Stimulated activated effector memory CD8-positive, alpha-beta T cell treated with anti-CD3 and anti-CD28 coated beads, Interleukin-12 subunit alpha, Interleukin-12 subunit beta, amount 100 ng/mL, for 72 hours (primary cell): Measurements from ENCODE around the gene VPREB3.
A peak's percentile ranks its signal among the peaks of the same experiment; 100 is the strongest.

Experiments
- ATAC-seq: fragments of 150-1000 bp; cut with Tn5 transposase; 2 replicates; pipeline ENCODE4 v1.10.0; 2021
- DNase-seq, 2 donors: peaks; one replicate each; pipeline ENCODE4 v3.0.0; 2021 to 2022; ENCODE audit warnings: low spot score in 2 of 2
- H3K27ac Mint-ChIP-seq: one replicate; pipeline ENCODE4 v1.8.0; 2022; ENCODE audit warnings: mild to moderate bottlenecking, mixed read lengths
- H3K36me3 Mint-ChIP-seq: one replicate; pipeline ENCODE4 v1.8.0; 2022; ENCODE audit warnings: mild to moderate bottlenecking, mixed read lengths
- H3K4me1 Mint-ChIP-seq: one replicate; pipeline ENCODE4 v1.8.0; 2022; ENCODE audit warnings: mixed read lengths
- H3K4me3 Mint-ChIP-seq: one replicate; pipeline ENCODE4 v1.8.0; 2022; ENCODE audit warnings: mild to moderate bottlenecking, mixed read lengths
- H3K9me3 Mint-ChIP-seq: one replicate; pipeline ENCODE4 v1.8.0; 2022; ENCODE audit warnings: mixed read lengths

Gene VPREB3

GRCh38 chr22:23760056-23760455 lies 5.8 kb upstream of the VPREB3 start:
- peaks cover 23% of the 10 kb centered on the region for H3K4me1 Mint-ChIP-seq
- H3K36me3 Mint-ChIP-seq = no peaks in the 10 kb centered on the region
- H3K27ac Mint-ChIP-seq = no peak overlapping the region
- H3K9me3 Mint-ChIP-seq = no peaks in the 10 kb centered on the region
- ATAC-seq = no peak
- no peak for DNase-seq
- no peak overlapping the region for H3K4me3 Mint-ChIP-seq

- peaks cover 18% of the 10 kb centered on the region for H3K4me1 Mint-ChIP-seq
- H3K9me3 Mint-ChIP-seq = no peaks in the 10 kb centered on the region
- no peak overlapping the region for H3K27ac Mint-ChIP-seq
- H3K36me3 Mint-ChIP-seq = no peaks in the 10 kb centered on the region
- ATAC-seq (no peak), DNase-seq (no peak)
- no peak overlapping the region for H3K4me3 Mint-ChIP-seq
Observed at GRCh38 chr22:23759566-23759965, 5.3 kb upstream of the VPREB3 start.

GRCh38 chr22:23756891-23757290 lies 2.7 kb upstream of the VPREB3 start:
- no peak for ATAC-seq
- Mint-ChIP-seq H3K9me3 (no peaks in the 10 kb centered on the region), H3K36me3 (no peaks in the 10 kb centered on the region), H3K4me3 (no peak overlapping the region), H3K4me1 (peaks cover 4% of the 10 kb centered on the region), H3K27ac (no peak overlapping the region)
- DNase-seq = no peak

- no peaks in the 10 kb centered on the region for H3K9me3 Mint-ChIP-seq
- ATAC-seq (no peak), DNase-seq (no peak)
- no peak overlapping the region for H3K27ac Mint-ChIP-seq
- H3K4me1 Mint-ChIP-seq = peaks cover 5% of the 10 kb centered on the region
- H3K36me3 Mint-ChIP-seq = no peaks in the 10 kb centered on the region
- no peak overlapping the region for H3K4me3 Mint-ChIP-seq
Observed at GRCh38 chr22:23755711-23756110, 1.5 kb upstream of the VPREB3 start.

GRCh38 chr22:23754980-23755636 lies 883 bp upstream of the VPREB3 start:
- Mint-ChIP-seq H3K4me3 (no peak overlapping the region), H3K4me1 (peaks cover 11% of the 10 kb centered on the region), H3K9me3 (no peaks in the 10 kb centered on the region), H3K36me3 (no peaks in the 10 kb centered on the region), H3K27ac (no peak overlapping the region)
- ATAC-seq = no peak
- DNase-seq = no peak

GRCh38 chr22:23753385-23753784 lies 840 bp downstream of the VPREB3 start:
- DNase-seq (no peak), ATAC-seq (no peak)
- H3K9me3 Mint-ChIP-seq = no peaks in the 10 kb centered on the region
- H3K4me1 Mint-ChIP-seq = peaks cover 18% of the 10 kb centered on the region
- H3K4me3 Mint-ChIP-seq = no peak overlapping the region
- no peaks in the 10 kb centered on the region for H3K36me3 Mint-ChIP-seq
- no peak overlapping the region for H3K27ac Mint-ChIP-seq

- Mint-ChIP-seq H3K4me3 (peak overlapping the region; percentile 84), H3K36me3 (peaks cover 3% of the 10 kb centered on the region), H3K4me1 (peaks cover 18% of the 10 kb centered on the region), H3K9me3 (no peaks in the 10 kb centered on the region), H3K27ac (no peak overlapping the region)
- ATAC-seq = no peak
- no peak for DNase-seq
Observed at GRCh38 chr22:23752750-23753149, 1.5 kb downstream of the VPREB3 start.

- peak overlapping the region; percentile 88 for H3K27ac Mint-ChIP-seq
- H3K4me3 Mint-ChIP-seq = peak overlapping the region; percentile 84
- no peaks in the 10 kb centered on the region for H3K9me3 Mint-ChIP-seq
- no peak for DNase-seq
- peaks cover 4% of the 10 kb centered on the region for H3K36me3 Mint-ChIP-seq
- no peak for ATAC-seq
- H3K4me1 Mint-ChIP-seq = peaks cover 18% of the 10 kb centered on the region
Observed at GRCh38 chr22:23752090-23752691, 2.0 kb downstream of the VPREB3 start.

- Mint-ChIP-seq H3K9me3 (no peaks in the 10 kb centered on the region), H3K27ac (peak overlapping the region; percentile 88), H3K4me1 (peaks cover 18% of the 10 kb centered on the region), H3K36me3 (peaks cover 4% of the 10 kb centered on the region), H3K4me3 (peak overlapping the region; percentile 84)
- ATAC-seq (no peak), DNase-seq (no peak)
Observed at GRCh38 chr22:23751441-23751996, 2.7 kb downstream of the VPREB3 start.

- Mint-ChIP-seq H3K4me3 (peak within 1 kb of the TSS; percentile 84), H3K36me3 (peaks cover 4% of the 10 kb centered on the region), H3K4me1 (peaks cover 18% of the 10 kb centered on the region), H3K9me3 (no peaks in the 10 kb centered on the region), H3K27ac (peak within 1 kb of the TSS; percentile 88)
- DNase-seq (peak; percentile 79 to 90), ATAC-seq (peak; percentile 99)
Observed at GRCh38 chr22:23750714-23751440, 3.3 kb downstream of the VPREB3 start, which contains the start of gene ZNF70. Gene ZNF70, minus strand, starts transcription at chr22:23751112. Its CDS starts 5,972 bp downstream, at chr22:23745140.

GRCh38 chr22:23750367-23750713 lies 3.9 kb downstream of the VPREB3 start:
- H3K9me3 Mint-ChIP-seq = no peaks in the 10 kb centered on the region
- peak overlapping the region; percentile 84 for H3K4me3 Mint-ChIP-seq
- ATAC-seq = no peak
- peaks cover 18% of the 10 kb centered on the region for H3K4me1 Mint-ChIP-seq
- no peak for DNase-seq
- peak overlapping the region; percentile 88 for H3K27ac Mint-ChIP-seq
- peaks cover 4% of the 10 kb centered on the region for H3K36me3 Mint-ChIP-seq

- Mint-ChIP-seq H3K36me3 (peaks cover 7% of the 10 kb centered on the region), H3K4me1 (peaks cover 18% of the 10 kb centered on the region), H3K4me3 (peak overlapping the region; percentile 84), H3K27ac (no peak overlapping the region), H3K9me3 (no peaks in the 10 kb centered on the region)
- ATAC-seq (no peak), DNase-seq (no peak)
Observed at GRCh38 chr22:23749841-23750301, 4.4 kb downstream of the VPREB3 start.

GRCh38 chr22:23745791-23746190 lies 8.4 kb downstream of the VPREB3 start:
- ATAC-seq (no peak), DNase-seq (no peak)
- Mint-ChIP-seq H3K4me3 (no peak overlapping the region), H3K4me1 (peaks cover 14% of the 10 kb centered on the region), H3K9me3 (peaks cover 4% of the 10 kb centered on the region), H3K27ac (no peak overlapping the region), H3K36me3 (peaks cover 27% of the 10 kb centered on the region)

- Mint-ChIP-seq H3K4me3 (no peak overlapping the region), H3K4me1 (peaks cover under 1% of the 10 kb centered on the region), H3K9me3 (peaks cover 4% of the 10 kb centered on the region), H3K27ac (no peak overlapping the region), H3K36me3 (peaks cover 29% of the 10 kb centered on the region)
- no peak for DNase-seq
- no peak for ATAC-seq
Observed at GRCh38 chr22:23744485-23744884, 9.7 kb downstream of the VPREB3 start.

- Mint-ChIP-seq H3K9me3 (peaks cover 4% of the 10 kb centered on the region), H3K4me3 (no peak overlapping the region), H3K36me3 (peaks cover 29% of the 10 kb centered on the region), H3K4me1 (no peaks in the 10 kb centered on the region), H3K27ac (no peak overlapping the region)
- no peak for ATAC-seq
- no peak for DNase-seq
Observed at GRCh38 chr22:23744001-23744400, 10.2 kb downstream of the VPREB3 start.
